Kidney (tissue), 14 donors: Measurements from ENCODE around the gene ZNF304. TPM values are rescaled to one million over a fixed set of nuclear protein-coding genes. Genes with fewer than 3 reads are reported as not detected.

Experiments
- DNase-seq, 5 donors: peaks; one replicate each; pipeline ENCODE4 v3.0.0-alpha.2; 2013 to 2020
- FAIRE-seq: peaks from 2 replicates; lab custom pipeline; 2012; peaks lifted over from hg19 to GRCh38; lab: Jason Lieb, UNC
- H3K27ac ChIP-seq, 2 donors: one replicate each; pipeline ENCODE4 v1.7.0; 2013; ENCODE audit warnings: low read depth in 2 of 2, low read length in 2 of 2, inconsistent platforms in 1 of 2
- H3K27me3 ChIP-seq: one replicate; pipeline ENCODE4 v1.7.1; 2013; ENCODE audit warnings: low read length, inconsistent platforms; ENCODE audit not compliant: control insufficient read depth, insufficient read depth
- H3K36me3 ChIP-seq, 3 donors: one replicate each; pipeline versions ENCODE4 v1.7.0 to v1.7.1; 2013; ENCODE audit warnings: low read length in 3 of 3, control low read depth in 1 of 3, inconsistent platforms in 1 of 3; ENCODE audit not compliant: insufficient read depth in 3 of 3, control insufficient read depth in 2 of 3
- H3K4me1 ChIP-seq, 3 donors: one replicate each; pipeline versions ENCODE4 v1.7.0 to v1.7.1; 2013; ENCODE audit warnings: low read length in 3 of 3, inconsistent platforms in 1 of 3, low read depth in 1 of 3; ENCODE audit not compliant: control insufficient read depth in 2 of 3, insufficient read depth in 2 of 3
- H3K4me3 ChIP-seq, 3 donors: one replicate each; pipeline versions ENCODE4 v1.7.0 to v1.8.1; 2013; ENCODE audit warnings: low read length in 3 of 3, control low read depth in 1 of 3, inconsistent platforms in 1 of 3
- H3K9ac ChIP-seq, 3 donors: one replicate each; pipeline versions ENCODE4 v1.7.0 to v1.7.1; 2013; ENCODE audit warnings: low read length in 3 of 3, control low read depth in 1 of 3, inconsistent platforms in 1 of 3
- H3K9me3 ChIP-seq, 3 donors: one replicate each; pipeline versions ENCODE4 v1.7.0 to v1.7.1; 2013; ENCODE audit warnings: low read length in 3 of 3, control low read depth in 1 of 3, inconsistent platforms in 1 of 3; ENCODE audit not compliant: control insufficient read depth in 2 of 3, insufficient read depth in 1 of 3
- intact Hi-C: fragments of 100-400 bp; cut with DNase I; formaldehyde crosslinking; loops from one replicate; pipeline ENCODE4 v1.11.1; 2022
- polyA plus RNA-seq: library from polyadenylated mRNA; stranded (reverse); fragments of 350-450 nt; fragmentation: Illumina TruSeq; extraction: RNeasy Lipid Tissue Mini Kit (QIAGEN cat#74804); gene quantifications from one replicate; pipeline ENCODE4 v1.2.3, GENCODE V29; 2014; ENCODE audit warnings: low read depth, low replicate concordance; ENCODE audit not compliant: insufficient read depth
- total RNA-seq: library from RNA; stranded (reverse); fragmentation: NEBNext Ultra II Directional; extraction: Animal tissue kit (Norgen Biotek cat#: 25700); gene quantifications from one replicate; pipeline ENCODE4 v1.2.1, GENCODE V29; 2021
- TF ChIP-seq, protein P1 (sequence below): IDR thresholded peaks from 3 replicates; pipeline ENCODE4 v1.5.1; 2012; ENCODE audit warnings: mild to moderate bottlenecking, moderate library complexity, borderline replicate concordance; ENCODE audit not compliant: insufficient read depth; ENCODE audit errors: extremely low read depth
- donor health status: control.
- donor health status: control.
- donor health status: control.
- donor health status: control.
- donor health status: control.
- donor health status: DM: yes; HTN: yes; CAD: no.
- donor health status: Normal renal cell carcinoma (clear cell type).

ZNF304 gene
- total and polyA plus RNA-seq, 2 donors from 2014 or later: 3.3 to 13.8 TPM

DNA sequence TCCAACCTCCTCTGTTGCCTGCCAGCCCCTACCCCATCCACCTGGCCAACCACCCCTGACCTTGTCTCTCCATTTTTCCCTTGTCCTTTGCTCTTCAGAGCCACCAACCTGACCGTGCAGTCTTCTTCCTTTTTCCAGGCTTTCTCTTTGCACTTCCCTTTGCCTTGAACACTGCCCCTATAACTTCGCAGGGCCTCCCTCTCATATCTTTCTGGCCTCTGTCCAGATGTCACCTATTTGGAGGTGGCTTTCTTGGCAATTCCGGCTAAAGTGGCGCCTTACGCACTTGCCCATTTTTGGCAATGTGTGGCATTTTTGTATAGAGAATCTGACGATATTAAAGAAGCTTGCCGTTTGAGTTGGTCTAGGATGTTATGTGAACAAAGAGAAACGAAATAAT, 30.0 kb upstream of the ZNF304 start:
- H3K9me3 ChIP-seq: no peaks in the 10 kb centered on the region
- DNase-seq (peak in 1 of 5 donors; percentile 7), FAIRE-seq (no peak)
- H3K4me3 ChIP-seq: peak overlapping the region; percentile 93 to 96 (median 93)
- H3K27me3 ChIP-seq: peaks cover 6% of the 10 kb centered on the region
- no peak overlapping the region for H3K27ac ChIP-seq
- intact Hi-C loops: no loop called here
- TF ChIP-seq, protein P1, sequence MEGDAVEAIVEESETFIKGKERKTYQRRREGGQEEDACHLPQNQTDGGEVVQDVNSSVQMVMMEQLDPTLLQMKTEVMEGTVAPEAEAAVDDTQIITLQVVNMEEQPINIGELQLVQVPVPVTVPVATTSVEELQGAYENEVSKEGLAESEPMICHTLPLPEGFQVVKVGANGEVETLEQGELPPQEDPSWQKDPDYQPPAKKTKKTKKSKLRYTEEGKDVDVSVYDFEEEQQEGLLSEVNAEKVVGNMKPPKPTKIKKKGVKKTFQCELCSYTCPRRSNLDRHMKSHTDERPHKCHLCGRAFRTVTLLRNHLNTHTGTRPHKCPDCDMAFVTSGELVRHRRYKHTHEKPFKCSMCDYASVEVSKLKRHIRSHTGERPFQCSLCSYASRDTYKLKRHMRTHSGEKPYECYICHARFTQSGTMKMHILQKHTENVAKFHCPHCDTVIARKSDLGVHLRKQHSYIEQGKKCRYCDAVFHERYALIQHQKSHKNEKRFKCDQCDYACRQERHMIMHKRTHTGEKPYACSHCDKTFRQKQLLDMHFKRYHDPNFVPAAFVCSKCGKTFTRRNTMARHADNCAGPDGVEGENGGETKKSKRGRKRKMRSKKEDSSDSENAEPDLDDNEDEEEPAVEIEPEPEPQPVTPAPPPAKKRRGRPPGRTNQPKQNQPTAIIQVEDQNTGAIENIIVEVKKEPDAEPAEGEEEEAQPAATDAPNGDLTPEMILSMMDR: no peak
- peak overlapping the region; percentile 71 to 95 (median 89) for H3K9ac ChIP-seq
- H3K4me1 ChIP-seq: peaks cover 6 to 17% (median 14%) of the 10 kb centered on the region in 3 donors
- peaks cover 8 to 18% (median 16%) of the 10 kb centered on the region in 3 donors for H3K36me3 ChIP-seq

- Histone ChIP-seq H3K27me3 (peaks cover under 1% of the 10 kb centered on the region), H3K36me3 (peaks cover 12 to 22% (median 20%) of the 10 kb centered on the region in 3 donors), H3K9me3 (no peaks in the 10 kb centered on the region), H3K4me3 (peak overlapping the region; percentile 93 to 96 (median 93)), H3K27ac (no peak overlapping the region), H3K4me1 (peaks cover 6 to 17% (median 14%) of the 10 kb centered on the region in 3 donors), H3K9ac (peak overlapping the region; percentile 25 to 95 (median 89))
- no peak for DNase-seq
- intact Hi-C loops: no loop called here
- no peak for FAIRE-seq
- TF ChIP-seq, protein P1: no peak
Measured at GRCh38 chr19:57321751-57322150, 29.3 kb upstream of the ZNF304 start.

DNA sequence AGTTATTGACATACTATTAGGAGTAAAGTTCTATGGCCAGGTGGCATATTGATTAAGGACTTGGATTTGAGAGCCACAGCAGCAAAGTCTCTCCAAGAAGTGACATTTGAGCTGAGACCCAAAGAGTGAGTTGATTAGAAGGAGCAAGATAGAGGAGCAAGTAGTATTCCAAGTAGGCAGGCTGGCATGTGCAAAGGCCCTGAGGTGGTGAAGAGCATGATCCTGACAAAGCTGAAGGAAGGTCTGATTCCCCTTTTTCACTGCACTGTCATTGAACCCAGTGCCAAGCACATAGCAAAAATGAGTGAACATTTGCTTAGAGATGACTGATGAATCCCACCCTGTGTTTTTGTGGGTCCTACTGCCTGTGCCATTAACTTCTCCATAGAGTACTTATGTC, 26.1 kb upstream of the ZNF304 start:
- Histone ChIP-seq H3K4me1 (peaks cover 4 to 14% (median 10%) of the 10 kb centered on the region in 3 donors), H3K4me3 (no peak overlapping the region), H3K27me3 (no peaks in the 10 kb centered on the region), H3K9me3 (peaks cover 0 to 5% (median 0%) of the 10 kb centered on the region in 3 donors), H3K36me3 (peaks cover 21 to 47% (median 36%) of the 10 kb centered on the region in 3 donors), H3K9ac (no peak overlapping the region), H3K27ac (no peak overlapping the region)
- TF ChIP-seq, protein P1: no peak
- DNase-seq (no peak), FAIRE-seq (no peak)
- intact Hi-C loops: no loop called here

DNA sequence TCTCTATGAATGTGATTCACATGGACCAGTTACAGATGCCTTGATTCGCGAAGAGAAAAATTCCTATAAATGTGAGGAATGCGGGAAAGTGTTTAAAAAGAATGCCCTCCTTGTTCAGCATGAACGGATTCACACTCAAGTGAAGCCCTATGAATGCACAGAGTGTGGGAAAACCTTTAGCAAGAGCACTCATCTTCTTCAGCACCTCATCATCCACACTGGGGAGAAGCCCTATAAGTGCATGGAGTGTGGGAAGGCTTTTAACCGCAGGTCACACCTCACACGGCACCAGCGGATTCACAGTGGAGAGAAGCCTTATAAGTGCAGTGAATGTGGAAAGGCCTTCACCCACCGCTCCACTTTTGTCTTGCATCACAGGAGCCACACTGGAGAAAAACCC, 23.1 kb upstream of the ZNF304 start:
- FAIRE-seq: no peak
- H3K9ac ChIP-seq: no peak overlapping the region
- TF ChIP-seq, protein P1: no peak
- peaks cover 20 to 47% (median 36%) of the 10 kb centered on the region in 3 donors for H3K36me3 ChIP-seq
- H3K27me3 ChIP-seq: no peaks in the 10 kb centered on the region
- no peak for DNase-seq
- no peak overlapping the region for H3K27ac ChIP-seq
- H3K4me3 ChIP-seq: no peak overlapping the region
- no peaks in the 10 kb centered on the region for H3K4me1 ChIP-seq
- peaks cover 0 to 5% (median 0%) of the 10 kb centered on the region in 3 donors for H3K9me3 ChIP-seq
- intact Hi-C loops: no loop called here
